Brain microvascular endothelial cell (primary cell): Measurements from ENCODE around the gene STXBP1.
A peak's percentile ranks its signal among the peaks of the same experiment; 100 is the strongest.

Source experiments
- DNase-seq: peaks from one replicate; pipeline ENCODE4 v3.0.0-alpha.2; 2020
- H3K27ac ChIP-seq: fragments of 250-450 bp; sonication (Bioruptor Pico); 2 replicates; pipeline ENCODE4 v1.5.1; 2020; ENCODE audit warnings: mild to moderate bottlenecking, moderate library complexity
- H3K27me3 ChIP-seq: fragments of 250-450 bp; sonication (Bioruptor Pico); replicated peaks from 2 replicates; pipeline ENCODE4 v1.5.1; 2020; ENCODE audit warnings: mild to moderate bottlenecking
- H3K36me3 ChIP-seq: fragments of 250-450 bp; sonication (Bioruptor Pico); replicated peaks from 2 replicates; pipeline ENCODE4 v1.5.1; 2020; ENCODE audit warnings: mild to moderate bottlenecking
- H3K4me3 ChIP-seq: 2 replicates; pipeline ENCODE4 v1.5.1; 2011; ENCODE audit warnings: low read depth, mild to moderate bottlenecking, control low read depth, low read length, moderate library complexity
- CTCF ChIP-seq: IDR thresholded peaks from 2 replicates; pipeline ENCODE4 v1.5.1; 2011; ENCODE audit warnings: low read depth, mild to moderate bottlenecking, moderate library complexity, low read length, control low read depth, inconsistent platforms; ENCODE audit errors: missing control alignments
- in situ Hi-C: cut with HindIII; loops from 2 replicates; pipeline ENCODE4 v1.10.0; 2017; ENCODE audit warnings: low sequenced_read_pairs, low pct_ligation_motif_present

STXBP1 gene

GRCh38 chr9:127566351-127567001 is 45.6 kb upstream of the STXBP1 start:
- Histone ChIP-seq H3K4me3 (peak overlapping the region; percentile 91), H3K27me3 (no peaks in the 10 kb centered on the region), H3K36me3 (peaks cover 21% of the 10 kb centered on the region), H3K27ac (no peak overlapping the region)
- no peak for TF ChIP-seq CTCF
- DNase-seq: no peak
- in situ Hi-C loops: no loop called here

DNA sequence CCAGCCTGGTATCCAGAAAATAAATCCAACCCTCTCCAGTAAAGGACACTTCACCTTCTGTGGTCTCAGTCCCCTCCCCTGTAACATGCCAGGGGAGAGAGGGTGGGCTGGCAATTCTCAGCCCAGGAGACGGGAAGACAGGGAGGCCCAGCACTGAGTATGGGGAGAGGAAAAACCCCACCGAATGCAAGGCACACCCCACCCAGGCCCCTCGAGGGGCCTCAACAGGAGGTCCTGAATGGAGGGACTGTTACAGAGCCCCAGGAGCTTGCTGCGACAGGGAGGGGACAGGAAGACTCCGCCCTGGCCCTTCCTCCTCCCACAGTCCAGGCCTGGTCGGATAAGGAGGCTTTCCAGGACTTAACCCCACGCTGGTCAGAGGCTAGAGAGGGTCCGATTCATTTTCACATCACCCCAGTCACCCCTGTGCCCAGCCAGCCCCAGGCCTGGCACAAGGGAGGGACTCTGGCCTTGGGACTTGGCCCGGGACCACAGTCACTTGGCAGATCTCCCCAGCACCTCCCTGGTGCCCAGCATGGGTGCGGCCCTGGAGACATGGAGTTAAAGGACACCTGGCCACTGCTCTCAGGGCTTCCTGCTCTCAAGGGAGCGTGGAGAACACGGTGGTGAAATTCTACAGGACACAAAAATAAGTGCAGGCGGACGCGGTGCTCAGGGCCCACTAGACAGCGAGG is 44.9 kb upstream of the STXBP1 start:
- TF ChIP-seq CTCF: no peak
- H3K36me3 ChIP-seq: peaks cover 21% of the 10 kb centered on the region
- peak overlapping the region; percentile 2 for H3K27ac ChIP-seq
- peak overlapping the region; percentile 91 for H3K4me3 ChIP-seq
- H3K27me3 ChIP-seq: no peaks in the 10 kb centered on the region
- DNase-seq: no peak
- in situ Hi-C loops: no loop called here

GRCh38 chr9:127567730-127568617 is 44.1 kb upstream of the STXBP1 start:
- in situ Hi-C loops: no loop called here
- peak overlapping the region; percentile 32 for H3K27ac ChIP-seq
- TF ChIP-seq CTCF: no peak
- H3K27me3 ChIP-seq: no peaks in the 10 kb centered on the region
- peak overlapping the region; percentile 91 for H3K4me3 ChIP-seq
- DNase-seq: no peak
- peaks cover 18% of the 10 kb centered on the region for H3K36me3 ChIP-seq

- Histone ChIP-seq H3K36me3 (peaks cover 17% of the 10 kb centered on the region), H3K27ac (peak overlapping the region; percentile 32), H3K27me3 (no peaks in the 10 kb centered on the region), H3K4me3 (peak overlapping the region; percentile 91)
- TF ChIP-seq CTCF: no peak
- DNase-seq: no peak
- in situ Hi-C loops: no loop called here
These were observed 43.5 kb upstream of the STXBP1 start for GRCh38 chr9:127568618-127568970.

DNA sequence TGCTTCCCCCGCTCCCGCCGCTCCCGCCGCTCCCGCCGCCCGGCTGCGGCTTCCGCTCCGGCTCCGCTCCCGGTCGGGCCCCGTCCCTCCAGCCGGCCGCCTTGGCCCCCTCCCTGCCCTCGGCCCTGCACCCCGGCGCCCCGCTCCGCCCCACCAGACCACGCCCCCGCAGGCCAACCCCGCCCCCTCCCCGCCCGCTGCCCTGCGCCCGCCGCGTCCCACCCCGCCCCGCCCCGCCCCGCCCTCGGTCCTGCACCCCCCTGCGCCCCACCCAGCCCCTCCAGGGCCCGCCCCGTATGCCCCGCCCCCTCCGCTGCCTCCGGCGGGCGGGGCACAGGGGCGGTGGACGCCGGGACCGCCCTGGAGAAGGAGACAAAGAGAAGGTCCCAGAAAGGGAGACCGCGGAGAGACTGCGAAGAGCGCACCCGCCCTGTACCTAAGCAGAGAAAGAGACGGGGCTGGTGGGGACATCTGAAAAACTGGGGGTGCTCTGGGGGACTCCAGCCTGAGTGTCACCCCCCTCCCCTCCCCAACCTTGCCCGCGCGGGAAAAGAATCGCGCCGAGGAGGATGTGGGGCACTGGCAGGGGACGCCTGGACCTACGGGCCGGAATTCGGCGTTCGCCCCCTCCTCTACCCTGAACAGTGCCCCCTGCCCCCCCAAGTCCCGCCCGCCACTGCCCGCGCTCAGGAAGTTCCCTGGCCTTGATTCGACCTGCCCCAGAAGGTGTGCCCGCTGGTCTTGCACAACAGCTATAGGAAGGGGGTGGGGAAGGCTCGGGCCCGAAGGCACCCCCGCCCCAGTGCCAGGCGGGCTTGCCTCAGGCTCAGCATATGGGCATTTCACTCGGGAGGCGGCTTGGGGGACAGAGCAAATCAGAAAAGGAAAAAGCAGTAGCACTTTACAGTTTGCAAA is 42.8 kb upstream of the STXBP1 start:
- peak overlapping the region; percentile 91 for H3K4me3 ChIP-seq
- in situ Hi-C loops: no loop called here

More for the DNA sequence above, 42.8 kb upstream of the STXBP1 start:
- no peak for DNase-seq
- no peaks in the 10 kb centered on the region for H3K27me3 ChIP-seq
- no peak for TF ChIP-seq CTCF
- H3K36me3 ChIP-seq: peaks cover 12% of the 10 kb centered on the region
- peak overlapping the region; percentile 79 for H3K27ac ChIP-seq
